Measurements from ENCODE around the gene INPP5A. TPM values are rescaled to one million over a fixed set of nuclear protein-coding genes. Genes with fewer than 3 reads are reported as not detected.

Gene INPP5A
- total and polyA plus RNA-seq, 10 of the 15 experiments (the other 5 are each of a cell fraction or from before 2014, with no cell fraction given): 0.52 to 15.0 (median 6.3) TPM

DNA sequence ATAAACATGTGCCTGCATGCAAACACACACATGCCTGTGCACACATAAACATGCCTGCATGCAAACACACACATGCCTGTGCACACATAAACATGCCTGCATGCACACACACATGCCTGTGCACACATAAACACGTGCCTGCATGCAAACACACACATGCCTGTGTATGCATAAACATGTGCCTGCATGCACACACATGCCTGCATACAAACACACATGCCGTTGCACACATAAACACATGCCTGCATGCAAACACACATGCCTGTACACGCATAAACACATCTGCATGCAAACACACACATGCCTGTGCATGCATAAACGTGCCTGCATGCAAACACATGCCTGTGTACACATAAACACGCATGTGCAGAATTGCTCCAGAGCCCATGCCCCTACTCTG is 226.0 kb downstream of the INPP5A start:
- CTCF ChIA-PET: interaction anchor here (0.6 kb wide), 1 partner anchor 537 kb away, joined by 3 read pairs; no protein-coding TSS in a partner anchor

More for the DNA sequence above, 226.0 kb downstream of the INPP5A start:
- no peak for TF ChIP-seq CHD2 (IDR thresholded peaks at IDR 0.05; ENCODE audit: borderline replicate concordance, low read depth, low read length)
- TF ChIP-seq, protein P1, sequence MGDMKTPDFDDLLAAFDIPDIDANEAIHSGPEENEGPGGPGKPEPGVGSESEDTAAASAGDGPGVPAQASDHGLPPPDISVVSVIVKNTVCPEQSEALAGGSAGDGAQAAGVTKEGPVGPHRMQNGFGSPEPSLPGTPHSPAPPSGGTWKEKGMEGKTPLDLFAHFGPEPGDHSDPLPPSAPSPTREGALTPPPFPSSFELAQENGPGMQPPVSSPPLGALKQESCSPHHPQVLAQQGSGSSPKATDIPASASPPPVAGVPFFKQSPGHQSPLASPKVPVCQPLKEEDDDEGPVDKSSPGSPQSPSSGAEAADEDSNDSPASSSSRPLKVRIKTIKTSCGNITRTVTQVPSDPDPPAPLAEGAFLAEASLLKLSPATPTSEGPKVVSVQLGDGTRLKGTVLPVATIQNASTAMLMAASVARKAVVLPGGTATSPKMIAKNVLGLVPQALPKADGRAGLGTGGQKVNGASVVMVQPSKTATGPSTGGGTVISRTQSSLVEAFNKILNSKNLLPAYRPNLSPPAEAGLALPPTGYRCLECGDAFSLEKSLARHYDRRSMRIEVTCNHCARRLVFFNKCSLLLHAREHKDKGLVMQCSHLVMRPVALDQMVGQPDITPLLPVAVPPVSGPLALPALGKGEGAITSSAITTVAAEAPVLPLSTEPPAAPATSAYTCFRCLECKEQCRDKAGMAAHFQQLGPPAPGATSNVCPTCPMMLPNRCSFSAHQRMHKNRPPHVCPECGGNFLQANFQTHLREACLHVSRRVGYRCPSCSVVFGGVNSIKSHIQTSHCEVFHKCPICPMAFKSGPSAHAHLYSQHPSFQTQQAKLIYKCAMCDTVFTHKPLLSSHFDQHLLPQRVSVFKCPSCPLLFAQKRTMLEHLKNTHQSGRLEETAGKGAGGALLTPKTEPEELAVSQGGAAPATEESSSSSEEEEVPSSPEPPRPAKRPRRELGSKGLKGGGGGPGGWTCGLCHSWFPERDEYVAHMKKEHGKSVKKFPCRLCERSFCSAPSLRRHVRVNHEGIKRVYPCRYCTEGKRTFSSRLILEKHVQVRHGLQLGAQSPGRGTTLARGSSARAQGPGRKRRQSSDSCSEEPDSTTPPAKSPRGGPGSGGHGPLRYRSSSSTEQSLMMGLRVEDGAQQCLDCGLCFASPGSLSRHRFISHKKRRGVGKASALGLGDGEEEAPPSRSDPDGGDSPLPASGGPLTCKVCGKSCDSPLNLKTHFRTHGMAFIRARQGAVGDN (IDR thresholded peaks at IDR 0.05): no peak
- no peak for TF ChIP-seq CHD4 (IDR thresholded peaks at IDR 0.05)
- no peak for TF ChIP-seq GATAD2B (conservative IDR thresholded peaks at IDR 0.05; ENCODE audit: low read depth)
- no peak for TF ChIP-seq PML (IDR thresholded peaks at IDR 0.05; ENCODE audit: low read length)
- no peak for TF ChIP-seq BHLHE40 (IDR thresholded peaks at IDR 0.05; ENCODE audit: borderline replicate concordance in 1 of 2, low read depth in 2 of 2, low read length in 1 of 2)
- TF ChIP-seq BACH1 (IDR thresholded peaks at IDR 0.05; ENCODE audit: borderline replicate concordance): no peak
- ChIA-PET POLR2A (no interaction called here), SMC1A (ENCODE audit: uncharacterized antibody, unreplicated experiment) (no interaction called here), RAD21 (ENCODE audit: unreplicated experiment) (no interaction called here)
- Histone ChIP-seq H3K9ac (ENCODE audit: control insufficient read depth, insufficient read depth, low read length) (no peak overlapping the region), H3K36me3 (ENCODE audit: control insufficient read depth in 2 of 2, insufficient read depth in 2 of 2, low read length in 1 of 2) (no peaks in the 10 kb centered on the region), H4K20me1 (ENCODE audit: control insufficient read depth, insufficient read depth) (no peaks in the 10 kb centered on the region), H3K4me3 (no peak overlapping the region), H3K79me2 (ENCODE audit: control insufficient read depth, insufficient read depth, low read length) (no peaks in the 10 kb centered on the region), H3K27me3 (replicated peaks in 1 of 2; ENCODE audit: control insufficient read depth in 2 of 2, insufficient read depth in 2 of 2, low read length in 1 of 2) (no peaks in the 10 kb centered on the region), H3K4me1 (ENCODE audit: control insufficient read depth, insufficient read depth, low read length) (no peaks in the 10 kb centered on the region), H3K27ac (ENCODE audit: control insufficient read depth, insufficient read depth) (no peak overlapping the region), H2AFZ (ENCODE audit: control insufficient read depth, low read depth, low read length) (no peak overlapping the region), H3K9me3 (replicated peaks; ENCODE audit: control insufficient read depth, insufficient read depth, low read length) (no peaks in the 10 kb centered on the region; the same call in 2 of the 3 replicates), H3K4me2 (ENCODE audit: control insufficient read depth, insufficient read depth) (no peak overlapping the region)
- WGBS (ENCODE audit: insufficient coverage, insufficient replicate concordance, low lambda C conversion rate, missing lambda C conversion rate): 61% methylated on average over 5 of the region's 5 CpGs
- intact Hi-C loops (cut with micrococcal nuclease; ENCODE audit: unreplicated experiment): no loop called here
- ATAC-seq (no peak), DNase-seq (ENCODE audit: low read depth, low spot score) (no peak), FAIRE-seq (no peak)
- in situ Hi-C loops (cut with MboI): no loop called here
- BruUV-seq (replicated peaks): no TSS peak

Data from GM12878 (cell line).